K562 (cell line): ENCODE results near the gene DXO. TPM values are rescaled to one million over a fixed set of nuclear protein-coding genes. Genes with fewer than 3 reads are reported as not detected.
A peak's percentile ranks its signal among the peaks of the same experiment; 100 is the strongest.

ENCODE experiments used
- ARNT ChIP-seq, 2 experiments: fragments of 450-650 bp; IDR thresholded peaks; 2 replicates each; pipeline ENCODE4 v1.6.1; 2016; ENCODE audit warnings: mild to moderate bottlenecking in 1 of 2
- CBX3 ChIP-seq, 2 experiments: IDR thresholded peaks; 1 replicate in 1 of 2; 2 replicates in 1 of 2; pipeline ENCODE4 v1.6.1; 2012; ENCODE audit warnings: inconsistent platforms in 2 of 2, low read length in 2 of 2, borderline replicate concordance in 1 of 2, control low read depth in 1 of 2
- CBX5 ChIP-seq: IDR thresholded peaks from 2 replicates; pipeline ENCODE4 v1.6.1; 2014; ENCODE audit warnings: low read depth, borderline replicate concordance
- DACH1 ChIP-seq: fragments of 450-650 bp; IDR thresholded peaks from 2 replicates; pipeline ENCODE4 v1.6.1; 2018; ENCODE audit not compliant: partially characterized antibody
- ELF1 ChIP-seq: fragments of 200-800 bp; sonication (Bioruptor generic); IDR thresholded peaks from 2 replicates; pipeline ENCODE4 v1.6.1; 2016; ENCODE audit warnings: missing genetic modification characterization, missing compliant biosample characterization
- ESRRB ChIP-seq: fragments of 250-450 bp; sonication (Bioruptor Pico); IDR thresholded peaks from 2 replicates; pipeline ENCODE4 v1.5.0; 2020; ENCODE audit warnings: mild to moderate bottlenecking, moderate library complexity, borderline replicate concordance
- FOXA3 ChIP-seq, 2 experiments: fragments of 450-650 bp in 1 of 2; sonication (generic) in 1 of 2; formaldehyde crosslinking; IDR thresholded peaks in 1 of 2; conservative IDR thresholded peaks in 1 of 2; 2 replicates each; pipeline versions ENCODE4 v1.4.0 to v1.8.0; 2020 to 2022; ENCODE audit warnings: mild to moderate bottlenecking in 2 of 2, missing genetic modification reagents in 1 of 2
- NCOA4 ChIP-seq: fragments of 450-650 bp; IDR thresholded peaks from 2 replicates; pipeline ENCODE4 v1.6.1; 2018; ENCODE audit warnings: mild to moderate bottlenecking; ENCODE audit not compliant: partially characterized antibody
- SUPT5H ChIP-seq: fragments of 450-650 bp; IDR thresholded peaks from 2 replicates; pipeline ENCODE4 v1.6.1; 2016
- THRAP3 ChIP-seq: fragments of 450-650 bp; IDR thresholded peaks from 2 replicates; pipeline ENCODE4 v1.6.1; 2016; ENCODE audit warnings: mild to moderate bottlenecking, inconsistent platforms, borderline replicate concordance
- ZNF232 ChIP-seq: sonication (generic); formaldehyde crosslinking; IDR thresholded peaks from 2 replicates; pipeline ENCODE4 v1.8.0; 2022; ENCODE audit warnings: mild to moderate bottlenecking, missing genetic modification reagents
- ZSCAN32 ChIP-seq: fragments of 450-650 bp; formaldehyde crosslinking; IDR thresholded peaks from 2 replicates; pipeline ENCODE4 v1.4.0; 2020; ENCODE audit warnings: mild to moderate bottlenecking, moderate library complexity
- polyA plus RNA-seq, 8 experiments: library from polyadenylated mRNA; depleted of rRNA in 4 of 8; stranded (reverse) in 5 of 8; unstranded in 3 of 8; fragments of >200 nt; fragmentation: Nextera tagmentation in 2 of 8; fragmentation: Illumina TruSeq in 1 of 8; extraction: Ambion mirVana in 2 of 8; extraction: Trizol in 1 of 8; gene quantifications; 2 replicates each; pipeline versions ENCODE4 v1.2.1 to v1.2.3, GENCODE V29; 2011 to 2014; ENCODE audit warnings: inconsistent platforms in 1 of 8, missing spikeins in 1 of 8
- total RNA-seq, 7 experiments: library from RNA; depleted of rRNA in 6 of 7; stranded (reverse); fragments of >200 nt in 6 of 7; fragmentation: Illumina TruSeq in 2 of 7; extraction: Trizol in 2 of 7; gene quantifications; 2 replicates each; pipeline versions ENCODE4 v1.2.1 to v1.2.3, GENCODE V29; 2011 to 2021; ENCODE audit warnings: low replicate concordance in 1 of 7
- TF ChIP-seq, protein P1 (sequence below): fragments of 250-450 bp; sonication (Bioruptor Pico); IDR thresholded peaks from 2 replicates; pipeline ENCODE4 v1.4.0; 2020
- TF ChIP-seq, protein P2 (sequence below): fragments of 450-650 bp; IDR thresholded peaks from 2 replicates; pipeline ENCODE4 v1.6.1; 2017; ENCODE audit warnings: antibody characterized with exemption, mild to moderate bottlenecking

Gene DXO
- total and polyA plus RNA-seq, 9 of the 15 experiments (the other 6 are each of a cell fraction or from before 2014, with no cell fraction given): 6.4 to 35.1 (median 19.4) TPM

DNA sequence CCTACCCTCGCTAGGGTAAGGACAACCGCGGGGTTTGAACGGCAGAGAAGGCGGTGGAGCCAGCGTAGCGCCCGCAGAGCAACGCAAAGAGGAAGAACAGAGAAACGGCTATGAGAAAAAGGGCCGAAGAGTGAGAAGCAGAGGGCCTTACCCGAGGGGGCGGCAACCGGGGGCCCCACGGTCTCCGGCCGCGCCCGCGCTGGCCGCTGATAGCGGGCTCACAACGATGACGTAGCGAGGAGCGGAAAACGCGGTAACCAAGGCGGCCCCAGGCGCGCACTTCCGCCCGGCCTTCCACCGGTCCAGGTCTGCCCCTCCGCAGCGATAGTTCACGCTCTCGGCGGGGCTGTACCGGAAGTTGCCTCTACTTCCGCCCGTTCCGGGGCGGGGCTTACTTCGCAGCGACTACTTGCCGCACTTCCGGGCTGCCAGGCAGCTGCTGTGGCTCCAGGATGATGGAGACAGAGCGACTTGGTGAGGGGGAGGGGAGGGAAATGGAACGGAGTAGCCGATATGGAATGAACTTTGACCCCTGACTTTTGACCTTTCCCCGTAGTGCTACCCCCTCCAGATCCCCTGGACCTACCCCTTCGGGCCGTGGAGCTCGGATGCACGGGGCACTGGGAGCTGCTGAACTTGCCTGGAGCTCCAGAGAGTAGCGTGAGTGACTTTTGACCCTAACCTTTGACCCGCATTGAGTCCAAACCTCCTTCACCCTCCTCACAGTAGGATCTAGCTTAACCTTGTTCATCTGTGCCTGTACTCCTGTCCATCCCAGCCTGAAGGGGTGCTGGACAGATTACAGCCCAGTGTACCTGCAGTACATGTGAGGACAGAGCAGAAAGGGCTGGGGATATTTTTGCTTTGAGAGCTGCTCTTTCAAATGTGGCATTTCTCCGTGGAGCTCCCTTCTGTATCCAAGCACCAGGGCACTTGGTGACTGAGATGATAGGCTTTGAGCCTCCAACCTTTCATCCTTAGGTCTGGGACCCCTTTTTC is 12.9 kb downstream of the DXO start, which contains the start of the genes NELFE and SKIC2 (continued):
- TF ChIP-seq ESRRB (CRISPR knock-in tag) (no peak), DACH1 (peak; percentile 76), THRAP3 (no peak), SUPT5H (peak; percentile 57; the same call in 1 of the 2 replicates), CBX5 (peak; percentile 45; the same call in 1 of the 2 replicates), ZSCAN32 (CRISPR knock-in tag) (0 out of 2 replicates have a peak, but pooled peaks have one; percentile 28), NCOA4 (no peak), FOXA3 (CRISPR knock-in tag; conservative IDR thresholded peaks at IDR 0.05 in 1 of 2, IDR thresholded peaks at IDR 0.05 in 1 of 2) (no peak), ARNT (IDR thresholded peaks at IDR 0.05) (peak in 1 of 2 experiments; percentile 66; a peak in 2 of 4 replicates), ELF1 (tag) (peak; percentile 100), CBX3 (IDR thresholded peaks at IDR 0.05; ENCODE audit: borderline replicate concordance in 1 of 2, low read length in 2 of 2) (peak in 1 of 2 experiments; percentile 69; a peak in 1 of 3 replicates), ZNF232 (CRISPR knock-in tag) (no peak)
- TF ChIP-seq, protein P1, sequence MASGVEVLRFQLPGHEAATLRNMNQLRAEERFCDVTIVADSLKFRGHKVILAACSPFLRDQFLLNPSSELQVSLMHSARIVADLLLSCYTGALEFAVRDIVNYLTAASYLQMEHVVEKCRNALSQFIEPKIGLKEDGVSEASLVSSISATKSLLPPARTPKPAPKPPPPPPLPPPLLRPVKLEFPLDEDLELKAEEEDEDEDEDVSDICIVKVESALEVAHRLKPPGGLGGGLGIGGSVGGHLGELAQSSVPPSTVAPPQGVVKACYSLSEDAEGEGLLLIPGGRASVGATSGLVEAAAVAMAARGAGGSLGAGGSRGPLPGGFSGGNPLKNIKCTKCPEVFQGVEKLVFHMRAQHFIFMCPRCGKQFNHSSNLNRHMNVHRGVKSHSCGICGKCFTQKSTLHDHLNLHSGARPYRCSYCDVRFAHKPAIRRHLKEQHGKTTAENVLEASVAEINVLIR (CRISPR knock-in tag): peak; percentile 99
- TF ChIP-seq, protein P2, sequence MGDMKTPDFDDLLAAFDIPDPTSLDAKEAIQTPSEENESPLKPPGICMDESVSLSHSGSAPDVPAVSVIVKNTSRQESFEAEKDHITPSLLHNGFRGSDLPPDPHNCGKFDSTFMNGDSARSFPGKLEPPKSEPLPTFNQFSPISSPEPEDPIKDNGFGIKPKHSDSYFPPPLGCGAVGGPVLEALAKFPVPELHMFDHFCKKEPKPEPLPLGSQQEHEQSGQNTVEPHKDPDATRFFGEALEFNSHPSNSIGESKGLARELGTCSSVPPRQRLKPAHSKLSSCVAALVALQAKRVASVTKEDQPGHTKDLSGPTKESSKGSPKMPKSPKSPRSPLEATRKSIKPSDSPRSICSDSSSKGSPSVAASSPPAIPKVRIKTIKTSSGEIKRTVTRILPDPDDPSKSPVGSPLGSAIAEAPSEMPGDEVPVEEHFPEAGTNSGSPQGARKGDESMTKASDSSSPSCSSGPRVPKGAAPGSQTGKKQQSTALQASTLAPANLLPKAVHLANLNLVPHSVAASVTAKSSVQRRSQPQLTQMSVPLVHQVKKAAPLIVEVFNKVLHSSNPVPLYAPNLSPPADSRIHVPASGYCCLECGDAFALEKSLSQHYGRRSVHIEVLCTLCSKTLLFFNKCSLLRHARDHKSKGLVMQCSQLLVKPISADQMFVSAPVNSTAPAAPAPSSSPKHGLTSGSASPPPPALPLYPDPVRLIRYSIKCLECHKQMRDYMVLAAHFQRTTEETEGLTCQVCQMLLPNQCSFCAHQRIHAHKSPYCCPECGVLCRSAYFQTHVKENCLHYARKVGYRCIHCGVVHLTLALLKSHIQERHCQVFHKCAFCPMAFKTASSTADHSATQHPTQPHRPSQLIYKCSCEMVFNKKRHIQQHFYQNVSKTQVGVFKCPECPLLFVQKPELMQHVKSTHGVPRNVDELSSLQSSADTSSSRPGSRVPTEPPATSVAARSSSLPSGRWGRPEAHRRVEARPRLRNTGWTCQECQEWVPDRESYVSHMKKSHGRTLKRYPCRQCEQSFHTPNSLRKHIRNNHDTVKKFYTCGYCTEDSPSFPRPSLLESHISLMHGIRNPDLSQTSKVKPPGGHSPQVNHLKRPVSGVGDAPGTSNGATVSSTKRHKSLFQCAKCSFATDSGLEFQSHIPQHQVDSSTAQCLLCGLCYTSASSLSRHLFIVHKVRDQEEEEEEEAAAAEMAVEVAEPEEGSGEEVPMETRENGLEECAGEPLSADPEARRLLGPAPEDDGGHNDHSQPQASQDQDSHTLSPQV: peak; percentile 99
